OCI-LY1 (cell line): ENCODE results near the gene TFF3.

Source experiments
- H2AFZ ChIP-seq: fragments of 200-600 bp; sonication (generic), shearing (Covaris generic); 2 replicates; pipeline ENCODE4 v1.6.0; 2014; ENCODE audit warnings: antibody characterized with exemption, mild to moderate bottlenecking, low read length
- H3F3A ChIP-seq: fragments of 200-600 bp; sonication (generic), shearing (Covaris generic); 2 replicates; pipeline ENCODE4 v1.6.0; 2014; ENCODE audit warnings: mild to moderate bottlenecking, antibody characterized with exemption, low read length, moderate library complexity; ENCODE audit not compliant: insufficient read depth
- H3K27ac ChIP-seq: fragments of 200-600 bp; sonication (generic); 2 replicates; pipeline ENCODE4 v1.5.1; 2014; ENCODE audit warnings: low read length, mixed run types, mild to moderate bottlenecking, low read depth; ENCODE audit not compliant: poor library complexity, severe bottlenecking
- H3K27me3 ChIP-seq: fragments of 200-600 bp; sonication (generic); 2 replicates; pipeline ENCODE4 v1.6.0; 2014; ENCODE audit warnings: antibody characterized with exemption, mild to moderate bottlenecking, low read length, moderate library complexity; ENCODE audit not compliant: insufficient read depth
- H3K36me3 ChIP-seq: fragments of 200-600 bp; sonication (generic); 2 replicates; pipeline ENCODE4 v1.6.1; 2014; ENCODE audit warnings: mild to moderate bottlenecking, antibody characterized with exemption, low read length, moderate library complexity, mixed read lengths; ENCODE audit not compliant: insufficient read depth
- H3K4me1 ChIP-seq: fragments of 200-600 bp; sonication (generic); 2 replicates; pipeline ENCODE4 v1.5.1; 2014; ENCODE audit warnings: mild to moderate bottlenecking, low read length, moderate library complexity; ENCODE audit not compliant: insufficient read depth, severe bottlenecking
- H3K4me2 ChIP-seq: fragments of 200-600 bp; sonication (generic), shearing (Covaris generic); 2 replicates; pipeline ENCODE4 v1.6.1; 2014; ENCODE audit warnings: low read length
- H3K4me3 ChIP-seq: fragments of 200-600 bp; sonication (generic); 2 replicates; pipeline ENCODE4 v1.5.1; 2014; ENCODE audit warnings: low read length, low read depth, mild to moderate bottlenecking, mixed read lengths; ENCODE audit not compliant: poor library complexity, severe bottlenecking
- H3K79me2 ChIP-seq: fragments of 200-600 bp; shearing (Covaris generic); 2 replicates; pipeline ENCODE4 v1.6.1; 2016; ENCODE audit warnings: mixed run types, low read length, mixed read lengths; ENCODE audit not compliant: insufficient read depth
- H3K9ac ChIP-seq: fragments of 200-600 bp; sonication (generic), shearing (Covaris generic); 2 replicates; pipeline ENCODE4 v1.6.1; 2014; ENCODE audit warnings: mild to moderate bottlenecking, low read length, mixed read lengths
- H3K9me2 ChIP-seq: fragments of 200-600 bp; sonication (generic), shearing (Covaris generic); 2 replicates; pipeline ENCODE4 v1.6.1; 2014; ENCODE audit warnings: low read depth, mild to moderate bottlenecking, low read length, mixed read lengths
- H3K9me3 ChIP-seq: fragments of 200-600 bp; shearing (Covaris generic); 2 replicates; pipeline ENCODE4 v1.6.1; 2014; ENCODE audit warnings: low read length, mixed read lengths
- H4K20me1 ChIP-seq: fragments of 200-600 bp; sonication (generic), shearing (Covaris generic); 2 replicates; pipeline ENCODE4 v1.6.0; 2016; ENCODE audit warnings: mild to moderate bottlenecking, low read length; ENCODE audit not compliant: insufficient read depth
- EZH2 ChIP-seq: fragments of 200-600 bp; sonication (generic), shearing (Covaris generic); IDR thresholded peaks from 2 replicates; pipeline ENCODE4 v1.8.0; 2017; ENCODE audit warnings: borderline replicate concordance, mixed run types, mild to moderate bottlenecking, antibody characterized with exemption, low read length, moderate library complexity, mixed read lengths
- TF ChIP-seq, protein P1 (sequence below): fragments of 200-600 bp; sonication (generic), shearing (Covaris generic); IDR thresholded peaks from 2 replicates; pipeline ENCODE4 v1.5.1; 2017; ENCODE audit warnings: mild to moderate bottlenecking, antibody characterized with exemption, low read length, moderate library complexity, mixed read lengths

Gene TFF3

GRCh38 chr21:42331660-42332059, 16.5 kb upstream of the TFF3 start:
- Histone ChIP-seq H3K4me2 (no peak overlapping the region), H2AFZ (no peak overlapping the region), H3K9me3 (peaks cover 6% of the 10 kb centered on the region; the same call in 1 of the 2 replicates), H3K4me1 (no peaks in the 10 kb centered on the region), H3F3A (no peaks in the 10 kb centered on the region), H3K9me2 (no peaks in the 10 kb centered on the region), H3K27ac (no peak overlapping the region), H3K4me3 (no peak overlapping the region), H4K20me1 (no peaks in the 10 kb centered on the region), H3K36me3 (no peaks in the 10 kb centered on the region), H3K79me2 (no peaks in the 10 kb centered on the region), H3K9ac (no peak overlapping the region), H3K27me3 (peaks cover 6% of the 10 kb centered on the region; the same call in 1 of the 2 replicates)
- no peak for TF ChIP-seq EZH2
- TF ChIP-seq, protein P1, sequence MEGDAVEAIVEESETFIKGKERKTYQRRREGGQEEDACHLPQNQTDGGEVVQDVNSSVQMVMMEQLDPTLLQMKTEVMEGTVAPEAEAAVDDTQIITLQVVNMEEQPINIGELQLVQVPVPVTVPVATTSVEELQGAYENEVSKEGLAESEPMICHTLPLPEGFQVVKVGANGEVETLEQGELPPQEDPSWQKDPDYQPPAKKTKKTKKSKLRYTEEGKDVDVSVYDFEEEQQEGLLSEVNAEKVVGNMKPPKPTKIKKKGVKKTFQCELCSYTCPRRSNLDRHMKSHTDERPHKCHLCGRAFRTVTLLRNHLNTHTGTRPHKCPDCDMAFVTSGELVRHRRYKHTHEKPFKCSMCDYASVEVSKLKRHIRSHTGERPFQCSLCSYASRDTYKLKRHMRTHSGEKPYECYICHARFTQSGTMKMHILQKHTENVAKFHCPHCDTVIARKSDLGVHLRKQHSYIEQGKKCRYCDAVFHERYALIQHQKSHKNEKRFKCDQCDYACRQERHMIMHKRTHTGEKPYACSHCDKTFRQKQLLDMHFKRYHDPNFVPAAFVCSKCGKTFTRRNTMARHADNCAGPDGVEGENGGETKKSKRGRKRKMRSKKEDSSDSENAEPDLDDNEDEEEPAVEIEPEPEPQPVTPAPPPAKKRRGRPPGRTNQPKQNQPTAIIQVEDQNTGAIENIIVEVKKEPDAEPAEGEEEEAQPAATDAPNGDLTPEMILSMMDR: no peak

DNA sequence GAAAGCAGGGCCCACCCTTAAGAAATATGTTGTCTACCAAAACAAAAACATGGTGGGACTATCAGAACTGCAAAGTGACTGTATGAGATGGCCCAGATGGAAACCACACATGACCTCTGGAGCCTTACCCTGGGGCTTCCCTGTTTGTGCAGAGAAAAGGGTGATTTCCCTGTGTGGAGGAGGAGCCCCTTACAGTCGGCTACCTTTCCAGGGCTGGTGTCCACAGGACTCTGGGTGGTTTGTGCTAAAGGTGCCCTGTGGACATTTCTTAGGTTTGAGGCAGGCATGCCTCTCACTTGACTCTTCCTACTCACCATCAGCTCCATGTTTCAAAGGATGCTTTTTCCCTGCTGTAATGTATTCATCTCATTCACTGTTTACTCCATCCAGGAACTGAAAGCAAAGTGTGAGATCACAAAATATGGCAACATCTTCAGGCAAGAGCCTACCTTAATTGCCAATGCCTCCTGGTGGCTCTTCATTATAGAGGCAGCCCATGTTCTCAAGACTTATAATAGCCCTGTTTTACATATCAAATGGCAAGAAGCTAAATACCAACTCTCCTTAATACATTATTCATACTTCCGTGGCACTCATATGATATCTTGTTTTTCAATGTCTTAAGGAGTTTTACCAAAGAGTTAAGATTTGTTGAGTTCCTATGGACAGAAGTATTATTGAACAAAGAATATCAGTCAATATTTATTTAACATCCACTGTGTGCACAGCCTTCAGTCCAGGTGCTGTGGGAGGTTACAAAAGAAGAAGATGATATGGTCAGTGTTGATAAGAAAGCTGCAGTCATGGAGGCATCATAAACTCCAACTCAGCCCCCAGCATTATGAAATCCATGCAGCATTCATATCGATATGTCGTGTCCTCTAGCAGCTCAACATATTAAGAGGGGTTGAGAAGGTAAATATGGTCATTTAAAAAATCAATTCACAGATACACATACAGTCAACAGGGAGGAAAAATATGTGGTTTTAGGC, 15.5 kb upstream of the TFF3 start:
- Histone ChIP-seq H3K79me2 (no peaks in the 10 kb centered on the region), H2AFZ (no peak overlapping the region), H3K27me3 (peaks cover 6% of the 10 kb centered on the region; the same call in 1 of the 2 replicates), H3K4me3 (no peak overlapping the region), H3K9ac (no peak overlapping the region), H3F3A (no peaks in the 10 kb centered on the region), H3K36me3 (no peaks in the 10 kb centered on the region), H3K4me2 (no peak overlapping the region), H3K9me2 (no peaks in the 10 kb centered on the region), H3K4me1 (no peaks in the 10 kb centered on the region), H3K27ac (no peak overlapping the region), H4K20me1 (no peaks in the 10 kb centered on the region), H3K9me3 (peaks cover 6% of the 10 kb centered on the region; the same call in 1 of the 2 replicates)
- TF ChIP-seq, protein P1: no peak
- TF ChIP-seq EZH2: no peak

- H3K27ac ChIP-seq: no peak overlapping the region
- no peaks in the 10 kb centered on the region for H3K9me3 ChIP-seq
- no peaks in the 10 kb centered on the region for H3K9me2 ChIP-seq
- H3K4me2 ChIP-seq: no peak overlapping the region
- H3K4me1 ChIP-seq: peaks cover under 1% of the 10 kb centered on the region
- TF ChIP-seq EZH2: no peak
- TF ChIP-seq, protein P1: no peak
- no peak overlapping the region for H2AFZ ChIP-seq
- peaks cover 12% of the 10 kb centered on the region; the same call in 1 of the 2 replicates for H3K27me3 ChIP-seq
- H3F3A ChIP-seq: no peaks in the 10 kb centered on the region
- no peak overlapping the region for H3K9ac ChIP-seq
- no peak overlapping the region for H3K4me3 ChIP-seq
- H4K20me1 ChIP-seq: no peaks in the 10 kb centered on the region
- no peaks in the 10 kb centered on the region for H3K79me2 ChIP-seq
- no peaks in the 10 kb centered on the region for H3K36me3 ChIP-seq
Measured at GRCh38 chr21:42324896-42325295, 9.7 kb upstream of the TFF3 start.
